Breast epithelium (tissue), 3 donors: ENCODE measurements around the gene RCOR1.

Source experiments
- POLR2A ChIP-seq: fragments of 450-650 bp; IDR thresholded peaks from one replicate; pipeline ENCODE4 v1.6.1; 2016; ENCODE audit warnings: antibody characterized with exemption, mild to moderate bottlenecking, moderate library complexity
- TF ChIP-seq, protein P1 (sequence below), 3 donors: fragments of 450-650 bp; IDR thresholded peaks; one replicate each; pipeline ENCODE4 v1.5.1; 2016 to 2017; ENCODE audit warnings: antibody characterized with exemption in 3 of 3, mild to moderate bottlenecking in 3 of 3, moderate library complexity in 3 of 3

DNA sequence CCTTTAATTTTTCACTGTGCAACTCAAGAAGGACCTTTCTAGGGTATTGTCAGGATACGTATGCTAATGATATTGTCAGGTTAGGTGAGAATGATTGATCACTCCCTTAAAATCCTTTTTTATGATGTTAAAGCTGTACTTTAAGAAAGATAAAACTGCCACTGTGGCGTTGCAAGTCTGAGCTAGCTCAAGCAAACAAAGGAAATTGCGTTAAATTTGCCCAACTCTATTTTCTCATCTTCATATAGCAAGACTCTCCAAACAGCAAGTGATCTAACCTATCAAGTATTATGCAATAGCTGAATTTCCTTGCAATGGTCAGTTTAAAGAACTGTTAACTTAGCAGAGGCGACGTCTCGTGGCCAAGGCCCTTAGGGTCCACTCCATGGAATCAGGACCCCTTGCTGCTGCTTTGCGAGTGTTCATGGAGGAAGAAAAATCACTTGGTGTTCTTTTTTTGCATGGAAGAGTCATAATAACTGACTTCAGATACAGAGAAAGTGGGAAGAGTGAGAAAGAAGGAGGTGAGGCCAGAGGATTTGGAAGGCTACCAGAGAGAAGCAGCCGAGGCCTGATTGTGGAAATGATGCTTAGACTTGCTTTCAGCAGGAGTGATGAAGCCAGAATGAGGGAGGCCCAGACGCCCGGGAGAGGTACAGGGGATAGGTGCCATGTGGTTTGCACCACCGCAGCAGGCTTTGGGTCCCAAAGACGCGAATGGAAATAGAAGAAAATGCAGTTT, 187.3 kb downstream of the RCOR1 start:
- TF ChIP-seq, protein P1, sequence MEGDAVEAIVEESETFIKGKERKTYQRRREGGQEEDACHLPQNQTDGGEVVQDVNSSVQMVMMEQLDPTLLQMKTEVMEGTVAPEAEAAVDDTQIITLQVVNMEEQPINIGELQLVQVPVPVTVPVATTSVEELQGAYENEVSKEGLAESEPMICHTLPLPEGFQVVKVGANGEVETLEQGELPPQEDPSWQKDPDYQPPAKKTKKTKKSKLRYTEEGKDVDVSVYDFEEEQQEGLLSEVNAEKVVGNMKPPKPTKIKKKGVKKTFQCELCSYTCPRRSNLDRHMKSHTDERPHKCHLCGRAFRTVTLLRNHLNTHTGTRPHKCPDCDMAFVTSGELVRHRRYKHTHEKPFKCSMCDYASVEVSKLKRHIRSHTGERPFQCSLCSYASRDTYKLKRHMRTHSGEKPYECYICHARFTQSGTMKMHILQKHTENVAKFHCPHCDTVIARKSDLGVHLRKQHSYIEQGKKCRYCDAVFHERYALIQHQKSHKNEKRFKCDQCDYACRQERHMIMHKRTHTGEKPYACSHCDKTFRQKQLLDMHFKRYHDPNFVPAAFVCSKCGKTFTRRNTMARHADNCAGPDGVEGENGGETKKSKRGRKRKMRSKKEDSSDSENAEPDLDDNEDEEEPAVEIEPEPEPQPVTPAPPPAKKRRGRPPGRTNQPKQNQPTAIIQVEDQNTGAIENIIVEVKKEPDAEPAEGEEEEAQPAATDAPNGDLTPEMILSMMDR (IDR thresholded peaks at IDR 0.05), result no peak
- TF ChIP-seq POLR2A, result no peak
